Gastrocnemius medialis (tissue), 4 donors: ENCODE results near the gene IFI6.

Source experiments
- POLR2A ChIP-seq, 2 donors: fragments of 450-650 bp; IDR thresholded peaks; one replicate each; pipeline ENCODE4 v1.6.1; 2017; ENCODE audit warnings: antibody characterized with exemption in 2 of 2, mild to moderate bottlenecking in 2 of 2, moderate library complexity in 2 of 2
- TF ChIP-seq, protein P1 (sequence below), 5 experiments: fragments of 450-650 bp in 3 of 5; fragments of 200-600 bp in 2 of 5; sonication (generic) in 2 of 5; IDR thresholded peaks in 4 of 5; conservative IDR thresholded peaks in 1 of 5; 1 replicate in 4 of 5; 2 replicates in 1 of 5; pipeline ENCODE4 v1.5.1; 2016 to 2019; ENCODE audit warnings: antibody characterized with exemption in 5 of 5, mild to moderate bottlenecking in 3 of 5, moderate library complexity in 3 of 5

DNA sequence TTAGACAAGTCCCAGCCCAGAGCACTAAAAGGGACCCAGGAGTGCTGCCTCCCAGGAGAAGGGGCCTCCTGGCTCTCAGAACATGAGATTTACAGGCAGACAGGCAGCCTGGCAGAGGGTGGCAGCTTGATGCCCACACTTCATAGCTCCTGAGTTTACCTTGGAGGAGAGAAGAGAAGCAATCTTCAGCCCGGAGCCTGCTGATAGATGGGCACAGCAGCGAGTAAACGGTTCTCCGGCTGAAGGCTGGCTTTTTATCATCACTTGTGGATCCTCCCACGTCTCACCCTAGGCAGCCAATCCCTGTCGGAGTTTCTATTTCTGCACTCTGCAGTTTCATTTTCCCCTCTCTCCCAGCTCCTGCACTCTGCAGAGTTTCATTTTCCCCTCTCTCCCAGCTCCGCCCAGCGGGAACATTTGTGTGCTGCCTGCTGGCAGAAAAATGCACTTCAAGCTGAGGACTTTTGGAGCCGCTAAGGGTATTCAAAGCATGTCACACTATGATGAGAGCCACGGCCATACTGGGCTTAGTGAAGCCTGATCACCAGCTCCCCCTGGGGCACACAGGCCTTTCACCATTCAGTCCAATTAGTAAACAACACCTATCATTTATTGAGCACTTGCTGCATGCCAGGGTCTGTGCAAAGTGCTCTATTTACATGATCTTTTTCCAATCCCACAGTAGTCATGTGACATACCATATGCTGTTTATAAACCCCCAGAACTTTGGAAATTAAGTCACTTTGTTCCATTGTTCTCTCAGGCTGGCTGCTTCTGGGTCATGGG is at the start of gene IFI6:
- peak; percentile 33 to 73 for TF ChIP-seq POLR2A (IDR thresholded peaks at IDR 0.05)
- TF ChIP-seq, protein P1, sequence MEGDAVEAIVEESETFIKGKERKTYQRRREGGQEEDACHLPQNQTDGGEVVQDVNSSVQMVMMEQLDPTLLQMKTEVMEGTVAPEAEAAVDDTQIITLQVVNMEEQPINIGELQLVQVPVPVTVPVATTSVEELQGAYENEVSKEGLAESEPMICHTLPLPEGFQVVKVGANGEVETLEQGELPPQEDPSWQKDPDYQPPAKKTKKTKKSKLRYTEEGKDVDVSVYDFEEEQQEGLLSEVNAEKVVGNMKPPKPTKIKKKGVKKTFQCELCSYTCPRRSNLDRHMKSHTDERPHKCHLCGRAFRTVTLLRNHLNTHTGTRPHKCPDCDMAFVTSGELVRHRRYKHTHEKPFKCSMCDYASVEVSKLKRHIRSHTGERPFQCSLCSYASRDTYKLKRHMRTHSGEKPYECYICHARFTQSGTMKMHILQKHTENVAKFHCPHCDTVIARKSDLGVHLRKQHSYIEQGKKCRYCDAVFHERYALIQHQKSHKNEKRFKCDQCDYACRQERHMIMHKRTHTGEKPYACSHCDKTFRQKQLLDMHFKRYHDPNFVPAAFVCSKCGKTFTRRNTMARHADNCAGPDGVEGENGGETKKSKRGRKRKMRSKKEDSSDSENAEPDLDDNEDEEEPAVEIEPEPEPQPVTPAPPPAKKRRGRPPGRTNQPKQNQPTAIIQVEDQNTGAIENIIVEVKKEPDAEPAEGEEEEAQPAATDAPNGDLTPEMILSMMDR (IDR thresholded peaks at IDR 0.05 in 4 of 5, conservative IDR thresholded peaks at IDR 0.05 in 1 of 5) = peak in 4 of 5 experiments; percentile 21 to 52 (median 36)
